Kasumi-1 (cell line): ENCODE measurements around the gene SH3RF3.

Experiments used
- DNase-seq, 2 experiments: peaks; one replicate each; lab custom pipeline; 2025; lab: John Stamatoyannopoulos, UW

SH3RF3 gene

GRCh38 chr2:109287413-109287812 lies 158.4 kb downstream of the SH3RF3 start:
- DNase-seq: no peak

- DNase-seq: no peak
Measured at GRCh38 chr2:109287838-109288237, 158.8 kb downstream of the SH3RF3 start.

- no peak for DNase-seq
Measured at GRCh38 chr2:109288544-109289368, 159.8 kb downstream of the SH3RF3 start.

- DNase-seq: no peak
Measured at GRCh38 chr2:109289504-109290222, 160.7 kb downstream of the SH3RF3 start.

- DNase-seq: no peak
Measured at GRCh38 chr2:109290887-109291643, 162.1 kb downstream of the SH3RF3 start.

GRCh38 chr2:109292386-109292785 lies 163.4 kb downstream of the SH3RF3 start:
- DNase-seq: no peak

GRCh38 chr2:109293663-109294062 lies 164.7 kb downstream of the SH3RF3 start:
- DNase-seq: no peak

GRCh38 chr2:109294523-109294922 lies 165.5 kb downstream of the SH3RF3 start:
- no peak for DNase-seq

- DNase-seq: peak; percentile 37 to 38
Measured at GRCh38 chr2:109295070-109295780, 166.2 kb downstream of the SH3RF3 start.

- no peak for DNase-seq
Measured at GRCh38 chr2:109295781-109296117, 166.7 kb downstream of the SH3RF3 start.

- DNase-seq: no peak
Measured at GRCh38 chr2:109297566-109298490, 168.8 kb downstream of the SH3RF3 start.

GRCh38 chr2:109298851-109299250 lies 169.8 kb downstream of the SH3RF3 start:
- no peak for DNase-seq

GRCh38 chr2:109299536-109299935 lies 170.5 kb downstream of the SH3RF3 start:
- DNase-seq: no peak

- no peak for DNase-seq
Measured at GRCh38 chr2:109300582-109300981, 171.6 kb downstream of the SH3RF3 start.

- no peak for DNase-seq
Measured at GRCh38 chr2:109301746-109302145, 172.7 kb downstream of the SH3RF3 start.

GRCh38 chr2:109302319-109302718 lies 173.3 kb downstream of the SH3RF3 start:
- no peak for DNase-seq

- peak; percentile 26 to 29 for DNase-seq
Measured at GRCh38 chr2:109304242-109304641, 175.2 kb downstream of the SH3RF3 start.

- no peak for DNase-seq
Measured at GRCh38 chr2:109304731-109305470, 175.9 kb downstream of the SH3RF3 start.

GRCh38 chr2:109305490-109306167 lies 176.6 kb downstream of the SH3RF3 start:
- DNase-seq: no peak

- DNase-seq: no peak
Measured at GRCh38 chr2:109306190-109306589, 177.2 kb downstream of the SH3RF3 start.
